DMS153 treated with DMSO at 0.1 percent for 48 hours (cell line): Measurements from ENCODE around the gene NCAPD3.
"Not testable (repeated sequence)": the region's sequence is repeated elsewhere in the genome, so short reads cannot be mapped to it uniquely, and the experiment has no call there.

Experiments used
- DNase-seq: peaks from one replicate; lab custom pipeline; 2025; ENCODE audit not compliant: unreplicated experiment; lab: John Stamatoyannopoulos, UW

The NCAPD3 gene

DNA sequence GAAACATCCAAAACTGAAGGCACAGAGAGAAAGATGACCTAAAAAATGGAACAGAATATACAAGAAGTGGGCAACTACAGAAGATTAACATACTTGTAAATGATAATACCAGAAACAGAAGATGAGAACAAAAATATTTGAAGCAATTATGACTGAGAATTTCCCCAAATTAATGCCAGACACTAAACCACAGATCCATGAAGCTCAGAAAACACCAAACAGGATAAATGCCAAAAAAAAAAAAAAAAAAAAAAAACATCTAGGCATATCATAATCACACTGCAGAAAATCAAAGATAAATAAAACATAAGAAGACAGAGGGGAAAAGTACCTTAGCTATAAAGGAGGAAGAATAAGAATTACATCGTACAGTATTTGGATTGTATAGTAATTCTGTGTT lies 89.6 kb downstream of the NCAPD3 start:
- DNase-seq: no peak

DNA sequence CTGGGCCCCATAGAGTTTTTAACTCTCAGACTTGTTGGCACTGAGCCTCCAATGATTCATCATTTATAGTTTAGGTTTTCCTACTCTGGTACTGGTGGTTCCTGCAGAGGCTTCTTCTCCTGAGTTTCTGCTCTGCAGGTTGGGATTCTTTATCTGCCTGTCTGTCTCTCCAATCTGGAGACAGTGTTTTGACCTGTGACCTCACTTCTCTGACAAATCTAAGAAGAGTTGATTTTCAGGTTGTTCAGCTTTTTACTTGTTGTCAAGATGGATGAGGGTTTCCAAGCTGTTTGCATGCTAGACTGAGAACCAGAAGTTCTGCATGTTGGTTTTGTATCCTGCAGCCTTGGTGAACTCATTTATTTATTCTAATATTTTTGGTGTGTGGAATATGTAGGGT lies 91.0 kb downstream of the NCAPD3 start:
- DNase-seq: no peak

DNA sequence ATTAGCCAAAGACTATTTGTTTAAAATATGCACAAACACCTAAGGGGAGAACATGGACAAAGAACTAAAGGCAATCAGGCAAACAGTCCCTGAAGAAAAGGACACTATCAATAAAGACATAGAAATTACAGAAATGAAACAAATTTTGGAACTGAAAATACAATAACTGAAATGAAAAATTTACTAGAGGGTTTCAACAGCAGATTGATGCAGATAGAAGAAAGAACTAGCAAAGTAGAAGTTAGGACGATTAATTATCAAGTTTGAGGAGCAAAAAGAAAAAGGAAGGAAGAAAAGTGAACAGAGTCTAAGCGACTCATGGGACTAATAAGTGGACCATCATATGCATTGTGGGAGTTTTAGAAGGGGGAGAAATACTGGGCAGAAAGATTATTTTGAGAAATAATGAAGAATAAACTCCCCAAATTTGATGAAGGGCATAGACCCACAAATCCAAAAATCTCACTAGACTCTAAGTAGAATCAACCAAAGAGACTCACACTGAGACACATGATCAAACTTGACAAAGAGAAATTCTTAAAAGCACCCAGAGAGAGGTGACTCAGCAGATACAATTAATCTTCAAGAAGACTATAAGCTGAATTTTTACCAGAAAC lies 92.0 kb downstream of the NCAPD3 start:
- DNase-seq: no peak

DNA sequence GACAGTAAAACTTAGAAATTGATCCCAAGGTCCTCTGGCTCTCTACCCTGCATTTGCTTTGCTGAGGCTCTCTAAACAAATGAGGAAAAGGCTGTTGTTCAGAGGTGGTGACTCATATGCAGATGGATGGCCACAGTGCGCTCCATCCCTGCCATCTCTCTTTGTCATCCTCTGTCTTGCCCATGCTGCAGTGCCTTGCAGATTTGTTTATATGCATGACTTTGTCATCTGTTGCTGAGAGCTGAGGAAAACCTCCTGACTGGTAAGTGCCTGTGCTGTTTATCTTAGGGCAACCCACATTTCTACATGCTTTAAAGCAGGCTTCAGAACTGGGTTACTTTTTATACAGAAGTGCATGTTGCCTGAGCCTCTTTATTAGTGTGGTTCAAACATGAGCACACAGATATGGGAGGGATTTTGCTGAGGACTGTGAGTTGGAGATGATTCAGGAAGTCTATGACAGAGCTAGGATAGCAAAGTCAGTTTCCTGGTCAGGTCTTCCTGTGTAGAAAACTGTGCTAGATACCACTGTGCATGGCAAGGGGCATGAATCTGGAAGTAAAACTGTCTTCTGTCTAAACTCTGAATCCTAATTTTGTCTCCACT lies 97.4 kb downstream of the NCAPD3 start:
- no peak for DNase-seq

DNA sequence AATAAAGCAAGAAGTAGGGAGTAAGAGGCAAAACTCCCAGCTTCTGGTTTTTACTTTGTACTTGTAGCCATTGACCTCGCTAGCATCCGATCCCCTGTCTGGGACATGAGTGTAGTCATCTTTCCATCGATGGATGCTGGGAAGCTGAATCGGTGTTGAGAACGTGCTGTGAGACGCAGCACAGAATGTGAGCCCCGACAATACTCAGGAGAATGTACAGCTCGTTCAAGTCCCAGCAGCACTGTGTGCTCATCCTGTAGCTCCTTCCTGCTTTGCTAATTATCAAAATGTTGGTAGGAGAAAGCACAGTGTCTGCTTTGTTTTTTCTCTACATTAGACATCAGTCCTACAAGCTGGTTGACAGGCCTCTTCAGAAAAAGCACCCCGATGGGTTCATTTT lies 98.3 kb downstream of the NCAPD3 start:
- no peak for DNase-seq

DNA sequence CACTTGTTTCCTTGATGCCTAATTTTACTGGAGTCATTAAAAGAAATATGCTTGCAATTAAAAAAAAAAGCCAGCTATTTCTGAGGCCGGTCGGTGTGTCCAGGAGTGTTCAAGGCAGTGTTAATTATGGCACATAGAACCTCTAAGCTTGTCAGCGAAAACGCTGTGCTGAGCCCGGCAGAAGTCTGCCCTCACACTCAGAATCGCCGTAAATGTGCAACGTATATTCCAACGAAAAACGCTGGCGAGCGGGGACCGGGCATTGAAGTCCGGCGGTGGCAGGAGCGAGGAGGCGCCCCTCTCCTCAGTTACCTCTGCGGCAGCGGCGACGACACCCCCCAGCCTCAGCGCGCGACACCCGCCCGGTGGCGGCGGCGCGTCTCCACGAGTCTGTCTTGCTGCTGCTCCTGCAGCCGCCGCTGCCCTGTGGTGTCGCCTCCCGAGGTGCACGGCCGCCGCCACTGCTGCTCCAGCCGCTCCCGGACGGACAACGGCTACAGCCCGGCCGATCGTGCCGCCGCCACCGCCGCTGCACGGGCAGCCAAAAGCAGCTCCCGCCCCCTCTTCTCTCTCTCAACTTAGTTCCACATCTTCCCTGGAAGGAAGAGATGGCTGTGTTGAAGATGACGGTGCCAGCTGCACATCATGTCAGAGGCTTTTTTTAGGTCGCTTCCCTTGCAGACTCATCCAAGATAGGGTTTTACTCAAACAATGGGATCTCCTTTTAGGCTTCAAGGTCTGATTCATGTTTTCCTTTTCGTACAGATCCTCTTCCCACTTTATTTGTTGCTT lies 98.9 kb downstream of the NCAPD3 start:
- DNase-seq: no peak

DNA sequence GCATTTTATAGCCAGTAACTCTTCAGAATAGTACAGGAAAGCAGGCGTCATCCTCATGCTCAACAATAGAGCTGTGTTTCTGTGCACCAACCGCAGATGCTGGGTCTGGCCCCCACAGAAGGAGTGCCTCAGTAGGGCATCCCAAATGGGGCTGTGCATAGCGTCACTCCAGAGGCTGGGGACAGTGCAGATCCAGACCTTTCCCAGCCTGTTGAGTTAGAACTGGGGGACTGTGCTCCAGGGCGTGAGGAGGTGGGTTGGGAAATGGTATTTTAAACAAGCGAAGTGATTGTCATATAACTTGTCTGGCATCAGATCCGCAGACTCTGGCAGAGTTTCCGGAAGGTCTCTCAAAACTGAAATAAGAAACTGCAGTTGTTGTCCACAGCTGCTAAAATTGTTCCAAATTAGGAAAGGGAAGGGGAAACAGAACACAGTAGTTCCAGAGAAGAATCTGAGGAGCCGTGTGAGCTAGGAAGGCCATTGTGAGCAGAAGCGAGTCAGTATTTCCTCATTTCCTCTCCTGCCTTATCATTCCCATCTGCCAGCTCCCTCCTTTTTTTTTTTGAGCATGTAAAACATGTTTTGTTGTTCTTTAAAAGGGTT lies 102.7 kb downstream of the NCAPD3 start:
- no peak for DNase-seq

DNA sequence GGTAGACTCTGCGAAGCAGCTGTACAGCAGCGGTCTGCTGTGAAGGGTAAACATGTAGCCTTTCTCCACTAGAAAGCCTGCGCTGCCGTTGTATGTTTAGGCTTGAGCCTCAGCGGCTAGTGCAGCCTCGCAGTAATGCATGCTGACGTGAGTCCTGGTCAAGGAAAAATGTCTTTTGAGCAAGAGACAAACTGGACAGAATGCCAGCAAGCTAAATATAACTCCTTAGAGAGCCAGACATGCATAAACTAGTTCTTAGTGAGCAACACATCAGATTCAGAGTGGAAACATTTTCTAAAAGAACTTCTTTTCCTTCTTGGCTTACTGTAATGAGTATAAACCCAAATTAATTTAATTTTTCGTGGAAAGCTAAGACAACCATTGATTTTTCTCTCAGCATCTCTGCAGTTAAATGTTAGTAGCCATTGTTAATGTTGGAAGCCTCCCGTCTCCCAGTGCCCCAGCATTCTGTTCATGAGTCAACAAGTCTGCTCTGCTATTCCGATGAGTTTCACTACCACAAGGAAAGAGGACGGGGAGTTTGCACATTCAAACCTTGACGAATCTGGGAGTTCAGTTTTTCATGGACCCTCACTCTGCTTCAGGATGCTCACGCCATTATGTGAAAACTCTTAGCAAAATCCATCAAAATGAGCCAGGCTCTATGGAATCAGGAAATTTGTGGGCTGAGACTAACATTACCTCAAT lies 103.5 kb downstream of the NCAPD3 start:
- DNase-seq: no peak

DNA sequence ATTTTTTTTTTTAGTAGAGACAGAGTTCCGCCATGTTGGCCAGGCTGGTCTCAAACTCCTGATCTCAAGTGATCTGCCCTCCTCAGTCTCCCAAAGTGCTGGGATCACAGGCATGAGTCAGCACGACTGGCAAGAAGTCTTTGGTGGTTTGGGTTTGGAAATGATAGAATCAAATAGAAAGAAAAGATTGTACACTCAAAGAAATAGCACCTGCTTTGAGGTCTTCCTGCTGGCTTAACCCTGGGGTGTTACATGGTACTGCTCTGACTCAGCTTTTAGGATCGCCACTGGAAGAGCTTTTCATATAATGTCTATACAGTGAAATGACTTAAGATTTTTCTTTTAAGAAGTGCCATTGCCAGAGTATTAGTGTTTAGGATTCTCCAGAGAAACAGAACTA lies 104.7 kb downstream of the NCAPD3 start:
- DNase-seq: no peak

DNA sequence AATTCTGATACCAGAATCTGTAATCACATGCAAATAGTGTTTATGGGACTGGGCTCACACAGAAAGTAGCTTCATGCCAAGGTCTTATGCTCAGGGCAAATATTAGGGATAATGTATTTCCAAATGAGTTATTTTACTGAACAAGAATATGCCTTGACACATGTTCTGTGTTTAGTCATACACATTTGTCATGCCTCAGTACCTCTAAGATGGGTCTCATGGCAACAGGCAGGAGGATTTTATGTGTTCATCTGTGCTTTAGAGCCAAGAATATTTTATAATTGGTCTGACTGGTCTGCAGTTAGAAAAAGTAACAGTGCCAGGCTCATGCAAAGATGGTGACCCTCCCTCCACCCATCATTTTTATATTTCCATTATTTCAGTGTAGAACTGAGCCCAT lies 105.8 kb downstream of the NCAPD3 start:
- no peak for DNase-seq

DNA sequence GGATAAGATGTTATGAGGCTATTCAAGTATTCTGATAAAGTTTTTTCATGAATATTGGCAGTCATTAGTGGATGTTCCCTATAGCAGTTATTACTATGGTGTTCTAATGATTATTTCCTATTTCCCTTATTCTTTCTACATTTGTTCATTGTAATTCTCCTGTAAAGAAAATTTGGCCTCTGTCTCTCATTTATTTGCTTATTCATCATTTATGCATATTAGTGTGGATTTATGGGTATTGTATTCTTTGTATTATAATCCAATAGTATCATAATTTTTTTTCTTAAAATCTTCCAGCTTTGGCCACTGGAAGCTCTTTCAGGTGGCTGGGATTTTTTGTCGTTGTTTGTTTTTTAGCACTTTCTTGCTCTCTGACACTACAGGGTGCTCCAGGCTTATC lies 107.6 kb downstream of the NCAPD3 start:
- DNase-seq: no peak

DNA sequence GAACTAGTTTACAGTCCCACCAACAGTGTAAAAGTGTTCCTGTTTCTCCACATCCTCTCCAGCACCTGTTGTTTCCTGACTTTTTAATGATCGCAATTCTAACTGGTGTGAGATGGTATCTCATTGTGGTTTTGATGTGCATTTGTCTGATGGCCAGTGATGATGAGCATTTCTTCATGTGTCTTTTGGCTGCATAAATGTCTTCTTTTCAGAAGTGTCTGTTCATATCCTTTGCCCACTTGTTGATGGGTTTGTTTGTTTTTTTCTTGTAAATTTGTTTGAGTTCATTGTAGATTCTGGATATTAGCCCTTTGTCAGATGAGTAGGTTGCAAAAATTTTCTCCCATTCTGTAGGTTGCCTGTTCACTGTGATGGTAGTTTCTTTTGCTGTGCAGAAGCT lies 110.0 kb downstream of the NCAPD3 start:
- not testable (repeated sequence) for DNase-seq

DNA sequence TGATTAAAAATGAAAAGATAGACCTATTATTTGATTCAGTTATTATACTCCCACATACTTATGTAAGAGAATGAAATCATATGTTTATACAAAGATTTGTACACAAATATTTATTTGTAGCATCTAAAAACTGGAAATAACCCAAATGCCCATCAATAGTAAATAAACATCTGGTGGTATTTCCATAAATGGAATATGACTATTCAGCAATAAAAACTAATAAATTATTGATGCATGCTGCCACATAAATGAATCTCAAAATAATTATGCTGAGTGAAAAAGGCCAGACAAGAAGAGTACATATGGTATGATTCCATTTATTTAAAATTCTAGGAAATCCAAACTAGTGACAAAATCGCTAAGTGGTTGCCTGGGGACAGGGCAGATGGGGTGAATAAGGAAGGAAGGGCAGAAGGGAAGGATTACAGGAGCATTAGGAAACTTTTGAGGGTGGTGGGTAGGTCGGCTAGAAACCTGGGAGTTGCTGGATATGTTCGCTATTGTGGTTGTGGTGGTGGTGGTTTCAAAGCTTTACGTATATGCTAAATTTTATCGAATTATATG lies 113.4 kb downstream of the NCAPD3 start:
- no peak for DNase-seq
